Colon (tissue), 2 donors: Measurements from ENCODE around the gene EIPR1.
"Not testable (repeated sequence)": the region's sequence is repeated elsewhere in the genome, so short reads cannot be mapped to it uniquely, and the experiment has no call there.

Experiments used
- FAIRE-seq: peaks from 2 replicates; lab custom pipeline; 2012; peaks lifted over from hg19 to GRCh38; lab: Jason Lieb, UNC
- donor health status: control.
- donor health status: control.

The EIPR1 gene

DNA sequence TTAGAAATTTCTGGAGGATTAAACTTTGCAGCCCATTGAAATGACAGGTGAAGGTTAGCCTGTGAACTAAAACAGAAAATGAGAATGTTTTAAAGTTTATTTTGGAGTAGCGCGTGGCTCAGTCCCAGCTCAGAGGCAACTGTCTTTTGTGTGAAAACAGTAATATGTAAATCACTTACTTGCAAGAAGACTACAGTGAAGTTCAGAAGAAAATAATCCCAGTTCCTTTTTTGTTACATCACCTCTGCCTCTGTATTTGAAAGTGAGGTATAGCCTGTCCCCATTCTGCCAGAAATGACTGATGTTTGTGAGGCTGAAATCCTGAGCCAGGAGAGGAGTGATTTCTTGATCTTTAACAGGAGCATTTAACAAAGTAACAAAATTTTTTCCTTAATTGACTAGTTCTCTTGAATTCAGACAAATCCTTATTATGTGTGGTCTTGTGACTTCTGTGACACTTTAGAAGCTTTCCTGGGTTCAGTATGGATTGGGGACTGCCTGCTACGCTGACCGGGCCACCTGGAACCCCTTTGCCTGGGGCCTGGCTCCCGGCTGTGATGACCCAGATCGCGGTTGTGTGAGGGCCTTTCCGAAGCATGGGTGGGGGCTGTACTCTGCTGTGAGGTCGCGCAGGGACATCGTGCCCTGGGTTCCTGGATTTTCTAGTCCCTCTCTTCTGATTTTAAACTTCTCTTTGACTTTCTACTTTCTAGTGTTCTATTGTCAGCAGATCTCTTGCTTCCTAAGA, 26.1 kb upstream of the EIPR1 start:
- FAIRE-seq, result no peak

DNA sequence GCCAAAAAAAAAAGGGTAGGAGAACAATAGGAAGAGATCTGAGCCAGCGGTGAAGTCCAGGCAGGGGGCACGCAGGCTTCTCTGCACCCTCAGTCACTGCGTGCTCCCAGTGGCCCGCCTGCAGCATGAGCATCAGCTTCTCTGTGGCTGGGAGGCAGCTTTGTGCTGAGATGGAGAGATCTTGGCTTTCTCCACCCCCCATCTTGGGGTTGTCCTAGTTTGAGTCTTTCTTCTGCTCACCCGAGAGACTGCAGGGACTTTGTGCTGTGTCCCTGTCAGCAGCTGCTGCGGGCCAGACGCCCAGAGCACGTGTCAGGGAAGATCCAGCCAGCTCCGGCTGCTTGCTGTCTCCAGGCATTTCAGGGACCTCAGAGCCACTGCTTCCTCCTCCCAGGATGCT, 22.2 kb upstream of the EIPR1 start:
- FAIRE-seq, result no peak

DNA sequence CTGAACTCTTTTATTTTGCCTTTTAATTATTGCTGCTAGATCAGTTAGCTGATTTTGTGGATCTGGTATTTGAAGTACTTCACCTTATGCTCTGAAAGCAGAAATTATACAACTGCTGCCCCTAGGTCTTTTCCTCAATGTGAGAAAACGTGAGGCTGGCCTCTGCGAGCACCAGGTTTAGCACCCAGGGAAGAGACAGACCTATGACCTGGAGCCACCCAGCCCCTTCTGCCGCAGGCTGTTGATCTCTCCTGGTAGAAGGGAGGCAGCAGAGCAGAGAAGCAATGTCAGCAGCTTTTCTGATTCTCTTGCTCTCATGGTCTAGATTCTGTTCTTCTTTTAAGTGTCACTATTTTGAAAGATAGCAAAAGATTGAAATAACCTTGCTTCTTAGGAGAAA, 21.8 kb upstream of the EIPR1 start:
- FAIRE-seq, result no peak

DNA sequence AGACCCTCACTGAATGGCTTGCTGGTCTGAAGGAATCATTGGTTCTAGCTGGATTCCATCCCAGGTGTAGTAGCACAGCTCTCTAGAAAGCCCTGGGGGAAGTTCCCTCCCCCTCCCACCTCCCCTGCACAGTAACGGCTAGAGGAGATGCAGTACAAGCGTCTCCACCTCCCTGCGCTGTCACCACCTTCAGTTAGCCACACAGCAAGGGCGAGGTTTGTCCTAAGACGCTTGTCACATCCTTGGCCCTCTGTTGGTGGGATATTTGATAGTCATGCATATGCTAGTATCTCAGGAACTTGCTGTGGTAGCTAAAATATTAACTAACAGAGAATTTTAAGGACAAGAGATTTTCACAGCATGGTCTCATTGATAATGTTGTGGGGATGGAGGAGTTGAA, 21.2 kb upstream of the EIPR1 start:
- no peak for FAIRE-seq

DNA sequence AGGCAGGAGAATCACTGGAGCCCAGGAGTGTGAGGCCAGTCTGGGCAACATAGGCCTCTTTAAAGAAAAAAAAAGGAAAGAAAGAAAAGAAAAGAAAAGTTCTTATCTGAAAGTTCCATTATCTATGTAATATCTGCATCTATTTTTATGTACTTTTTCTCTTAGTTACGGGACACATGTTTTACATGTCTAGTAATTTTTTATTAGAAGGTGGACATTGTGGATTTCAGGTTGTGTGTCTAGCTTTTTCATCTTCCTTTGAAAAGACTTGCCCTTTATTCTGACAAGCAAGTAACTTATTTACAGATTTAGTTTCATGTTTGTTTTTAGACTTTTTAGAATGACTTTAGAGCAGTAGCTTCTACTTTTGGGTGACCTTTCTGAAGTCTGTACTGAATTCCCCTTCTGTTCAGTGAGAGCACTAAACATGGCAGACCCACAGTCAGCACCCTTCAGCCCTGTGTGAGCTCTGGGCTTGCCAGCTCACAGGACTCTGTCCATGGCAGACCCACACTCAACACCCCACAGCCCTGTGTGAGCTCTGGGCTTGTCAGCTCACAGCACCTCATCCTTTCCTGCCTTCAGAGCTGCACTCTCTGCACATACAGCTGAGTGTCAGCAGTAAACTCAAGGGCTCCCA, 19.4 kb upstream of the EIPR1 start:
- no peak for FAIRE-seq

DNA sequence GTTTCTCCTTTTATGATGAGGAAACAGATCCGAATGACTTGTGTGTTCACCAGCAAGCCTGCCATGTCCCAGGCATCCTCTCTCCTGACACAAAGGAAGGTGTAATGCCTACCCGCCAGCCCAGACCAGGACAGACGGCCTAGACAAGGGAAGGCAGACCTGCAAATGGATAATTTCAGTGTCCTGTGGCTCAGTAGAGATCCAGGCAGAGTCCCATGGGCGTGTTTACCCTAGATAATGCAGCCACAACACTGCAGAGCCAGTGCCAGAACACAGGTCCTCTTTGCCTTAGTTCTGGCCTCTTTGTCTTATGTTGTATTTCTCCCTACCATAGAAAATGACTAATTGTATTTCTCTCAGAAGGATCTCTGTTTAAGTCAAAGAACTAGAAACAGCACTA, 14.6 kb upstream of the EIPR1 start:
- no peak for FAIRE-seq

DNA sequence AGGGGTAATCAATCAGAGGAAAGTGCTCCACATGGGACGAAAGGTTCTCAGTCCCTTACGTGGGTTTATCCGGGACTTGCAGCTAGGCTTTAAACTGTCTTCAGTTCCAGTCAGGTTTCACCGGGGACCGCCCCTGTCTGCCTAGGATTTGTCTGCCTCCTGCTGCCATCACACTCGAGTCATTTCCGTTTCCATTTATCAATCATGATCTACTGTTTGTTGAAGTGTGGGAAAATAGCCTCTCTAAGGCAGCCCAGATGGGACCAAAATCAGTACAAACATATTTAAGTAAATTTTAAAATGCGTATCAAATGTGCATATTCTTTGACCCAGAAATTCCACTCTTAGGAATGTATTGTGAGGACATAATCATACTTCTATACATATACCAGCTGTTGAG, 12.4 kb upstream of the EIPR1 start:
- no peak for FAIRE-seq

DNA sequence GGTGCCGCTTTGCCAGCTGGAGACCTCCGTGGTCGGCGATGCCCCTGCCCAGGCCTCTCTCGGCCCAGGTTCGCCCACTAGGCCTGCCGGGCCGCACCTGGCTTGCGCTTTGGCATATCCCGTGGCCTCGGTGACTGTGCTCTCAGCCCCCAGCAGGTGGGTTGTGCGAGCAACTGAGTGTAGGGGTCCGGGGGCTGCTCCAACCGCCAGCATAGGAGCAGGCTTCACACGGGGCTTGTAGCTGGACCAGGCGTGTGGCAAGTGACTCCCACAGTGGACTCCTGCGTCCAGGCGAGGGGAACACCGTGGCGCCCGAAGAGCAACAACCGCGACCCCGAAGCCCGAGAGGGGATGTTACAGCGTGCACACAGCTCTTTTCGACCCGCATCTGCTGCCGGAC, 11.6 kb upstream of the EIPR1 start:
- no peak for FAIRE-seq

DNA sequence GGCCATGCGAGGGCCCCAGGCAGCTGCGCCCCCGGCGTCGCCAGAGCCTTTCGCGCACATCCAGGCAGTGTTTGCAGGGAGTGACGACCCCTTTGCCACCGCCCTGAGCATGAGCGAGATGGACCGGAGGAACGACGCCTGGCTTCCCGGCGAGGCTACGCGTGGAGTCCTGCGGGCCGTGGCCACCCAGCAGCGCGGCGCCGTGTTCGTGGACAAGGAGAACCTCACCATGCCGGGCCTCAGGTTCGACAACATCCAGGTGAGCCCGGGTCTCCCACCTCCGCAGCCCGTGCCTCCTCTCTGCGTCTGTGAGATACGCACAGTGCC, 10.8 kb upstream of the EIPR1 start:
- no peak for FAIRE-seq

DNA sequence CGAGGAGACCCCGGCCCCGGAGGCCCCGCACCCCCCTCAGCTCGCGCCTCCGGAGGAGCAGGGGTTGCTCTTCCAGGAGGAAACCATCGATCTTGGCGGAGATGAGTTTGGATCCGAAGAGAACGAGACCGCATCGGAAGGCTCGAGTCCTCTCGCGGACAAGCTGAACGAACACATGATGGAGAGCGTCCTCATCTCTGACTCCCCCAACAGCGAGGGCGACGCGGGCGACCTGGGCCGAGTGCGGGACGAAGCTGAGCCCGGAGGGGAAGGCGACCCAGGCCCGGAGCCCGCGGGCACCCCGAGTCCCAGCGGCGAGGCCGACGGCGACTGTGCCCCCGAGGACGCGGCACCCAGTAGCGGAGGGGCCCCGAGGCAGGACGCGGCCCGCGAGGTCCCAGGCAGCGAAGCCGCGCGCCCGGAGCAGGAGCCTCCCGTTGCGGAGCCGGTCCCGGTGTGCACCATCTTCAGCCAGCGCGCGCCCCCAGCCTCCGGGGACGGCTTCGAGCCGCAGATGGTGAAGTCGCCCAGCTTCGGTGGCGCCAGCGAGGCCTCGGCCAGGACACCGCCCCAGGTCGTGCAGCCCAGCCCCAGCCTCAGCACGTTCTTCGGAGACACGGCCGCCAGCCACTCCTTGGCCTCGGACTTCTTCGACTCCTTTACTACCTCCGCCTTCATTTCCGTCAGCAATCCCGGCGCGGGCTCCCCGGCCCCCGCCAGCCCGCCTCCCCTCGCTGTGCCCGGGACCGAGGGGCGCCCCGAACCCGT, 10.2 kb upstream of the EIPR1 start:
- FAIRE-seq, result no peak

DNA sequence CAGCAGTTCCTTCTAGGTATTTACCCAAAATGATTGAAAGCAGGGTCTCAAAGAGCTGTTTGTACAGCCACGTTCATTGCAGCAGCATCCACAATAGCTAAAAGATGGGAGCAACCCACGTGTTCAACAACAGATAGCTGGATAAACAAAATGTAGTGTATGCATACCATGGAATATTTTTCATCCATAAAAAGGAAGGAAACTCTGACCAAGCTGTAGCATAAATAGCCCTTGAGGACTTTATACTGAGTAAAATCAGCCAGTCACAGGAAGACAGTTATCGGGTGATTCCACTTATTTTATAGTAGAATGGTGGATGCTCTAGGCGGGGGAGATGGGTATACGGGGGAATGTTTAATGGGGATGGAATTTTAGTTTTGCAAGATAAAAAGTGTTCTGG, 9.4 kb upstream of the EIPR1 start:
- no peak for FAIRE-seq

DNA sequence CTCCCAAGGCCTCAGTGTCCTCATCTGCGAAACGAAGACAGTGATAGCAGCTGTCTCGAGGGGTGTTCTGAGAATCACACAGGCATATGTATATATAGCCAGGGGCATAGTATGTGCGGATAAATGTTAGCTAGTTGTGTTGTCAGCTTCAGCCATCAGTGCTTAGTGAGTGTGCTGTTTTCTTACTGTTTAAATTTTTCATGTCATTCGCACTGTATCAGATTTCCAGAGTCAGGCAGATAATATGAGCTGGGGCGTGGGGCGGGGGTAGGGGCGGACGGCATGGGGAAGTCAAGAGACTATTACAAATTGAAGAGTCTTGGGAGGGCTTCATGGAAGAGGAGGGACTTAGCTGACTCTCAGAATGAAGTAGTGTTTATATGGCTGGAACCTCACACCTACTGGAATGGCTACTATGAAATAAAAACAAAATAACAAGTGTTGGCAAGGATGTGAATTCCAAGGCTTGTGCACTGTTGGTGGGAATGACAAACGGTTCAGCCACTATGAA, 8.9 kb upstream of the EIPR1 start:
- no peak for FAIRE-seq

DNA sequence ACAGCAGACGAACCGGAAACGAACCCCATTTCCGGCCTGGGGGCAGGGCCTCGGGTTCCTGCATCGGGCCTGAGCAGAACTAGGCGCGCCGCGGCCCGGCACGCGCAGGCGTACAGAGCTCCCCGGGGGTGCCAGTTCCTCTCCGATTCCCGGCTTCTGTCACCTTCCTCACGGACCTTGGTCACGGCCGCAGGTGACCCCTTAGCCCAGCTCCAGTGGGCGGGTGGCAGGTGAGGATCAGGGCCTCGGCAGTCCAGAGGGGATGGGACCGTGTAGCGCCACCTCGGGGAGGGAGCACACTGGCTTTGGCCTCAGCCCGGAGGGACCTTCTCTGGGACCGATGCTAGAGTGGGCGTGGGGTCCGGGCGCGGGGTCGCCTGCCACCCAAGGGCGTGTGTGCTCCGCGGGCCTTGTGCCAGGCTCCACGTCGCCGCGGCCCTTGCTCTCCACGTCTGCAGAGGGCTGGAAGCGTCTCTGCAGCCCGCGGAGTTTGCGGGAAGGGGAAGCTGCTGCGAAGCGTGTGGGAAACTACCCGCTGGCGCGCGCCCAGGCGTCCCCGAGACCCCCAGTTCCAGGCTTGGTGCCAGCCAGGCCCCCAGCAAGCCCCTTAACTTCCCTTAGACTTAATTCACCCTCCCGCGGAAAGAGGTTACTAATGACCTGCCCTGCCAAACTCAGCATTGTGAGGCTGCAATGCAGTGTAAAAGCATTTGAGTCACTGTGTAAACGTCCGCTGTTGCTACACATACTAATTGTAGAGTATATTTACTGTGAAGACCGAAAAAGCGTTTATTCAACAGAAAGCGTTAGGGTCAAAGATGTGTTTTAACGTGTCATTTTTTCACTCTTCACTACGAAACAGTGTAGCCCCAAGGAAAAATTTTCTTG, 2.3 kb upstream of the EIPR1 start, which contains the start of gene TRAPPC12:
Gene TRAPPC12, plus strand, starts transcription at position 48 of the 888 bp plus-strand sequence. CDS start 7,930 bp downstream, outside the sequence.
- no peak for FAIRE-seq

DNA sequence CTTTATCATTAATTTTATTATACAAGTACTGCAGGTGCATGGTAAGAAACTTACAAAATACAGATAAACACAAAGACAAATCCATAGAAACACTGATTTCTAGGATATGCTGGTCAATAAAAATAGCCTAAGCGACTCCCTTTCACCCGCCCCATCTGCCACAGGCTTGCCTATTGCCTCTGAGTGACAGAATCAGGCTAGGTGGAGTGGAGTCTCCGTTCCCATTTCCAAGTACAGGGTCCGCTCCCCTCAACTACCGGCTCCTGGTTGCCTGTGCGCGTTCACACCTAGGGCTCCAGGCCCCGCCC, 1.7 kb upstream of the EIPR1 start:
- no peak for FAIRE-seq

DNA sequence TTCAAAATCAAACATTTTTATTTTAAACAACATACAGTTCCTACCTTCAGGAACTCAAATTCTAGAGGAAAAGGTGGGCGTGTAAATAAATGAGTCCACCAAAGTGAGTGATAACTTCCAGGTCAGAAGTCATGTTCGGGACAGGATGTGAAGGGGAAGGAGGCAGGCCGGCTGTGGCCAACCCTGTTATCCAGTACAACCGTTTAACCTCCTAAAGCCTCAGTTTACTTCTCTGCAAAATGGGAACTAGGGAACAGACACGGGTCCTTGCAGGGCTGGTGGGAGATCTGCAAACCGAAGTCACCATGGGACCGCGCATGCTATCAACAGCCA, 373 bp downstream of the EIPR1 start:
- no peak for FAIRE-seq

DNA sequence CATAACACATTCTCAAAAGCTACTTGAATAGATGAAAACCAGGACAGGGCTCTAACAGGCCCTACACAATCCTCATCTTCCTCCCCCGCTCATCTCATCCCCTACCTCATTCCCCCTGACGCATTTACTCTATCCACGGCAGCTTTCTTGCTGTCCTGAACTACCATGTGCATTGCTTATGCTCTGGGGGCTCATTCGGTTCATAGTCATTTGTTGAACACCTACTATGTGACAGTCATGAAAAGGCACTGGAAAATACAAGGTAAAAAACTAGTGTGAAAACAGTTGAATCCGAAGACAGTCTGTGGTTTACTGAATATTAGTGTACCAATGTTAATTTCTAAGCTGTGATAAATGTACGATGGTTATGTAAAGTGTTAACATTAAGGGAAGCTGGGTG, 797 bp downstream of the EIPR1 start:
- FAIRE-seq, result no peak

DNA sequence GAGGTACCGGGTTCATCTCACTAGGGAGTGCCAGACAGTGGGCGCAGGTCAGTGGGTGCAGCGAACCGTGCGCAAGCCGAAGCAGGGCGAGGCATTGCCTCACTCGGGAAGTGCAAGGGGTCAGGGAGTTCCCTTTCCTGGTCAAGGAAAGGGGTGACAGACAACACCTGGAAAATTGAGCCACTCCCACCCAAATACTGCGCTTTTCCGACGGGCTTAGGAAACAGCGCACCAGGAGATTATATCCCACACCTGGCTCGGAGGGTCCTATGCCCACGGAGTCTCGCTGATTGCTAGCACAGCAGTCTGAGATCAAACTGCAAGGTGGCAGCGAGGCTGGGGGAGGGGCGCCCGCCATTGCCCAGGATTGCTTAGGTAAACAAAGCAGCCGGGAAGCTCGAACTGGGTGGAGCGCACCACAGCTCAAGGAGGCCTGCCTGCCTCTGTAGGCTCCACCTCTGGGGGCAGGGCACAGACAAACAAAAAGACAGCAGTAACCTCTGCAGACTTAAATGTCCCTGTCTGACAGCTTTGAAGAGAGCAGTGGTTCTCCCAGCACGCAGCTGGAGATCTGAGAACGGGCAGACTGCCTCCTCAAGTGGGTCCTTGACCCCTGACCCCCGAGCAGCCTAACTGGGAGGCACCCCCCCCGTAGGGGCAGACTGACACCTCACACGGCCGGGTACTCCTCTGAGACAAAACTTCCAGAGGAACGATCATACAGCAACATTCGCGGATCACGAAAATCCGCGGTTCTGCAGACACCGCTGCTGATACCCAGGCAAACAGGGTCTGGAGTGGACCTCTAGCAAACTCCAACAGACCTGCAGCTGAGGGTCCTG, 8.1 kb downstream of the EIPR1 start:
- not testable (repeated sequence) for FAIRE-seq

DNA sequence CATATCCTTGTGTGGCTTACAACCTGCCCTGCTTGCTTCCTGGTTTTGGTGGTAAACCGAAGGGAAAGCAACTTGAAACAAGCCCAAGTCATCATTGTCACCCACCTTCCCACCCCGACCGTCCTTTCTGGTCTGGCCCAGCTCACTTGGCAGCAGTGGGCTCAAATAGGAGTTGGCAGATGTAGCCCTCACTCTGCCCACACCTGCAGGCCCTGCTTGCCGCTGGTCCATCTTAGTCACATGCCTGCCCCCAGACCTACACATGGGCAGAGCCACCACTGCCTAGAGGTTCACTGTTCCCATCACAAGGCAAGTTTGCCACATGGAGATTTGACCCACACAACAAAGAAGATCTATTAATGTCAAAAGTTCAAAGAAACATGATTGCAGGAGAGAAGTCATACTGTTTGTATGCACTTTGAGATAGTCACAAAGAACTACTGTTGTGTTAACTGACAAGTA, 9.3 kb downstream of the EIPR1 start:
- no peak for FAIRE-seq

DNA sequence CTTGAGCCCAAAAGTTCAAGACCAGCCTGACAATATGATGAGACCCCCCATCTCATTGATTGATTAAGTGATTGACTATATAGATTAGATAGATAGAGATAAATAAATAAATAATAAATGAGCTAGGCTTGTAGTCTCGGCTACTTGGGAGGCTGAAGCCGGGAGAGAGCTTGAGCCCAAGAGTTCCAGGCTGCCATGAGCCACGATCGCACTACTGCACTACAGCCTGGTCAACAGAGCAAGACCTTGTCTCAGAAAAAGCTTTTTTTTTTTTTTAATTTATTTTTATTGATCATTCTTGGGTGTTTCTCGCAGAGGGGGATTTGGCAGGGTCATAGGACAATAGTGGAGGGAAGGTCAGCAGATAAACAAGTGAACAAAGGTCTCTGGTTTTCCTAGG, 12.4 kb downstream of the EIPR1 start:
- FAIRE-seq, result no peak

DNA sequence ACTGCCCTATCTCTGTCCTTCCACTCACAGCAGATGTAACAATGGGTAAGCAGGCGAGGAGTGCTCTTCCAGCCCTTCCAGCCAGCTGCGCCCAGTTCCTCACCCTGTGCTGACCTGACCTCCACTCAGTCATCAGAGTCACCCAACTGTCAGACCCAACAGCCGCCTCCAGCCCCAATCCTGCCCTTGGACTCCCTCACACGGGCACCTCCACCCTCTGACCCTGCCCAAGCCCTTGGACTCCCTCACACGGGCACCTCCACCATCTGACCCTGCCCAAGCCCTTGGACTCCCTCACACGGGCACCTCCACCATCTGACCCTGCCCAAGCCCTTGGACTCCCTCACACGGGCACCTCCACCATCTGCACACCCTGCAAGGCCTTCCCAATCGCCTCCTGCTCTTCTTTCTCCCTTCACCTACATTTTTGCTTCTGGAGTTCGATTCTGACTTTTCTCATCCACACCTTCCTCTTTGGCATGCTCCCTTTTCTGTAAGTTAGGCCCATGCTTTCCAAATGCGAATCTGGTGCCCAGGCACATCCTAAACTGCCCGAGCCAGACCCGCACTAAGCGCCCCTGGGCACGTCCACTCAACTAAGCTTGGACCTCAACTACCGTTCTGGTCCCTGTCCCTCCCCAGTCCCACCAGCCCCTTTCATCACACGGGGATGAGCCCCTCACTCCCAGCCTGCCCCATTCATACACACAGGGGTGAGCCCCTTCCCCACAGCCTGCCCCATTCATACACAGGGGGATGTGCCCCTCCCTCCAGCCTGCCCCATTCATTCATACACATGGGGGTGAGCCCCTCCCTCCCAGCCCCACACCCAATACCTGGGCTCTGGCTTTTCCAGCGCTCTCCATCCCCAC, 15.9 kb downstream of the EIPR1 start:
- FAIRE-seq, result no peak
